Measurements from ENCODE around the gene DNAH1.
A peak's percentile ranks its signal among the peaks of the same experiment; 100 is the strongest.

DNAH1 gene

DNA sequence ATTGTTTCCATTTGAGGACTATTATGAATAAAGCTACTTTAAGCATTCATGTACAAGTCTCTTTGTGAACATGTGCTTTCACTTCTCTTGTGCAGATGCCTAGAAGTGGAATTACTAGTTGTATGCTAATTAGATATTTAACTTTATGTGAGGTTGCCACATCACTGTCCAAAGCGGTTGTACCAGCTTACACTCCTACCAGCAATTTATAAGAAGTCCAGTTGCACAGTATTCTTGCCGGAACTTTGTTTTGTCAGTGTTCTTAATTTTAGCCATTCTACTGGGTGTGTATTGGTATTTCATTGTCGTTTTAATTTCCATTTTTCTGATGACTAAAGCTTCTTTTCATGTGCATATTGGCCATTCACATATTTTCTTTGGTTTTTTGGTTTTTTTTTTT, 99.7 kb downstream of the DNAH1 start:
- Histone ChIP-seq H3K4me1 (ENCODE audit: control insufficient read depth, insufficient read depth, low read depth, low read length) (peaks cover 8% of the 10 kb centered on the region), H3K9me3 (ENCODE audit: control insufficient read depth, low read length) (no peaks in the 10 kb centered on the region), H3K4ac (ENCODE audit: low read depth in 1 of 2, low read length in 2 of 2) (no peak overlapping the region), H3K36me3 (ENCODE audit: control insufficient read depth in 1 of 2, insufficient read depth in 2 of 2, low read depth in 1 of 2, low read length in 2 of 2) (peaks cover 3 to 33% of the 10 kb centered on the region in 2 experiments), H2BK120ac (ENCODE audit: low read depth, low read length) (no peak overlapping the region), H3K4me3 (ENCODE audit: insufficient read depth in 1 of 2, low read depth in 1 of 2, low read length in 2 of 2) (no peak overlapping the region), H3K4me2 (ENCODE audit: low read length, poor library complexity, severe bottlenecking) (no peak overlapping the region), H3K27ac (ENCODE audit: low read length, poor library complexity, severe bottlenecking) (no peak overlapping the region), H3K27me3 (ENCODE audit: control insufficient read depth in 1 of 2, insufficient read depth in 1 of 2, low read length in 2 of 2) (no peaks in the 10 kb centered on the region), H3K14ac (ENCODE audit: low read length in 2 of 2) (no peak overlapping the region), H4K8ac (ENCODE audit: low read length) (no peak overlapping the region), H3K79me1 (replicated peaks; ENCODE audit: low read length, poor library complexity, severe bottlenecking) (peaks cover 10% of the 10 kb centered on the region), H4K91ac (ENCODE audit: low read length) (no peak overlapping the region), H3K18ac (ENCODE audit: low read depth in 1 of 2, low read length in 2 of 2) (no peak overlapping the region), H2AFZ (ENCODE audit: low read depth, low read length) (no peak overlapping the region), H3K9ac (ENCODE audit: low read length) (no peak overlapping the region), H3K23ac (ENCODE audit: low read length in 2 of 2) (no peak overlapping the region), H2BK15ac (ENCODE audit: low read depth, poor library complexity, severe bottlenecking) (no peak overlapping the region), H2AK5ac (ENCODE audit: low read length, severe bottlenecking) (no peak overlapping the region), H2BK5ac (ENCODE audit: low read depth, low read length, poor library complexity, severe bottlenecking) (no peak overlapping the region), H2BK12ac (ENCODE audit: low read length in 2 of 2) (no peak overlapping the region)
- WGBS = 100% methylated on average over 1 of the region's 3 CpGs
- no peak for DNase-seq

GRCh38 chr3:52420388-52420787, 104.3 kb downstream of the DNAH1 start:
- H3K9ac ChIP-seq (ENCODE audit: low read length) = no peak overlapping the region
- H3K27me3 ChIP-seq (ENCODE audit: control insufficient read depth in 1 of 2, insufficient read depth in 1 of 2, low read length in 2 of 2) = no peaks in the 10 kb centered on the region
- no peak overlapping the region for H3K23ac ChIP-seq (ENCODE audit: low read length in 2 of 2)
- no peak overlapping the region for H3K4me2 ChIP-seq (ENCODE audit: low read length, poor library complexity, severe bottlenecking)
- H2AK5ac ChIP-seq (ENCODE audit: low read length, severe bottlenecking) = no peak overlapping the region
- WGBS = 95% methylated on average over 2 of the region's 2 CpGs
- H3K27ac ChIP-seq (ENCODE audit: low read length, poor library complexity, severe bottlenecking) = no peak overlapping the region
- H3K4ac ChIP-seq (ENCODE audit: low read depth in 1 of 2, low read length in 2 of 2) = no peak overlapping the region
- H4K8ac ChIP-seq (ENCODE audit: low read length) = no peak overlapping the region
- peaks cover 1% of the 10 kb centered on the region for H3K79me1 ChIP-seq (replicated peaks; ENCODE audit: low read length, poor library complexity, severe bottlenecking)
- no peak overlapping the region for H2AFZ ChIP-seq (ENCODE audit: low read depth, low read length)
- H3K36me3 ChIP-seq (ENCODE audit: control insufficient read depth in 1 of 2, insufficient read depth in 2 of 2, low read depth in 1 of 2, low read length in 2 of 2) = peaks cover 5 to 21% of the 10 kb centered on the region in 2 experiments
- no peak overlapping the region for H2BK120ac ChIP-seq (ENCODE audit: low read depth, low read length)
- H4K91ac ChIP-seq (ENCODE audit: low read length) = no peak overlapping the region
- no peak overlapping the region for H2BK15ac ChIP-seq (ENCODE audit: low read depth, poor library complexity, severe bottlenecking)
- H2BK5ac ChIP-seq (ENCODE audit: low read depth, low read length, poor library complexity, severe bottlenecking) = no peak overlapping the region
- no peak overlapping the region for H3K4me3 ChIP-seq (ENCODE audit: insufficient read depth in 1 of 2, low read depth in 1 of 2, low read length in 2 of 2)
- no peak overlapping the region for H3K14ac ChIP-seq (ENCODE audit: low read length in 2 of 2)
- H2BK12ac ChIP-seq (ENCODE audit: low read length in 2 of 2) = no peak overlapping the region
- H3K9me3 ChIP-seq (ENCODE audit: control insufficient read depth, low read length) = no peaks in the 10 kb centered on the region
- no peak for DNase-seq
- H3K18ac ChIP-seq (ENCODE audit: low read depth in 1 of 2, low read length in 2 of 2) = no peak overlapping the region
- H3K4me1 ChIP-seq (ENCODE audit: control insufficient read depth, insufficient read depth, low read depth, low read length) = no peaks in the 10 kb centered on the region

DNA sequence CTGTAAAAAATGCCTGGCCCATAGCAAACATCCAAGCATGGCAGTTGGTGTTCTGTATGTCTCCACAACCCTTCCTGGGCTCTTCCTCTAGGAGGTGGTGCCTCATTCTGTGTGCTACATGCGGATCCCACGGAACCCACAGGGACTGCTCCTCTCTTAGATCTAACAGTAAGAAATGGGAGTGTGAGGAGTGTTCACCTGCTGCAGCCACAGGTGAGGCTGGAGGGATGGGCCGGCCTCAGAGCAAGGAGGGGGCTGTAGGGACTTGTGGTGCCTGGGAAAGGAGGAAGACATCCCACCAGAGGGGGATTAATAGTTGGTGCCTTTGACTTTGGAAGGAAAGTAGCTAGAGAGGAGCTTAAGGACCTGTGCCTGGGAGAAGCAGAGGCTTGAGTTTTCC, 106.5 kb downstream of the DNAH1 start:
- Histone ChIP-seq H3K18ac (ENCODE audit: low read depth in 1 of 2, low read length in 2 of 2) (no peak overlapping the region), H3K36me3 (ENCODE audit: control insufficient read depth in 1 of 2, insufficient read depth in 2 of 2, low read depth in 1 of 2, low read length in 2 of 2) (peaks cover 5 to 8% of the 10 kb centered on the region in 2 experiments), H3K23ac (ENCODE audit: low read length in 2 of 2) (no peak overlapping the region), H3K9me3 (ENCODE audit: control insufficient read depth, low read length) (no peaks in the 10 kb centered on the region), H2AFZ (ENCODE audit: low read depth, low read length) (no peak overlapping the region), H2BK120ac (ENCODE audit: low read depth, low read length) (no peak overlapping the region), H3K9ac (ENCODE audit: low read length) (no peak overlapping the region), H4K91ac (ENCODE audit: low read length) (no peak overlapping the region), H3K4ac (ENCODE audit: low read depth in 1 of 2, low read length in 2 of 2) (no peak overlapping the region), H3K27me3 (ENCODE audit: control insufficient read depth in 1 of 2, insufficient read depth in 1 of 2, low read length in 2 of 2) (no peaks in the 10 kb centered on the region), H3K79me1 (replicated peaks; ENCODE audit: low read length, poor library complexity, severe bottlenecking) (peaks cover 1% of the 10 kb centered on the region), H2BK5ac (ENCODE audit: low read depth, low read length, poor library complexity, severe bottlenecking) (no peak overlapping the region), H3K27ac (ENCODE audit: low read length, poor library complexity, severe bottlenecking) (no peak overlapping the region), H3K4me3 (ENCODE audit: insufficient read depth in 1 of 2, low read depth in 1 of 2, low read length in 2 of 2) (no peak overlapping the region), H4K8ac (ENCODE audit: low read length) (no peak overlapping the region), H3K4me2 (ENCODE audit: low read length, poor library complexity, severe bottlenecking) (no peak overlapping the region), H2BK15ac (ENCODE audit: low read depth, poor library complexity, severe bottlenecking) (no peak overlapping the region), H2AK5ac (ENCODE audit: low read length, severe bottlenecking) (no peak overlapping the region), H3K14ac (ENCODE audit: low read length in 2 of 2) (no peak overlapping the region), H2BK12ac (ENCODE audit: low read length in 2 of 2) (no peak overlapping the region), H3K4me1 (ENCODE audit: control insufficient read depth, insufficient read depth, low read depth, low read length) (no peaks in the 10 kb centered on the region)
- WGBS = 83% methylated on average over 3 of the region's 3 CpGs
- DNase-seq = no peak

DNA sequence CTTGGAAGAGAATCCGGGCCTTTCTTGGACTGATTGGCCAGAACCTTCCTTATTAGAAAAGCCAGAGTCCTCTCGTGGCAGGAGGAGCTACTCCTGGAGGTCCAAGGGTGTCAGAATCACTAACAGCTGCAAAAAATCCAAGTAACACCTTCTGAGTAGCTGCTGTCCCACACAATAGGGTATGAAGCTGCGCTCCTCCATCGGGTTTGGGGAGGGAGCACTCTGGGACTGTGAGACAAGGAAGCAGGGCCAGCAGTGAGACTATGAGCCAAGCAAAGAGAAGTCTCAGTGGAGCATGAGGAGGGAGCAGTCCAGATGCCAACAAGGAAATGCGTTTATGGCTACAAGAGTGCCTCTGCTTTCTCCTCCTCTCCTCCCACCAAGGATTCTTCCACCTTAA, 107.1 kb downstream of the DNAH1 start:
- H2BK5ac ChIP-seq (ENCODE audit: low read depth, low read length, poor library complexity, severe bottlenecking) = no peak overlapping the region
- peaks cover 1% of the 10 kb centered on the region for H3K79me1 ChIP-seq (replicated peaks; ENCODE audit: low read length, poor library complexity, severe bottlenecking)
- no peak overlapping the region for H2AK5ac ChIP-seq (ENCODE audit: low read length, severe bottlenecking)
- H2BK15ac ChIP-seq (ENCODE audit: low read depth, poor library complexity, severe bottlenecking) = no peak overlapping the region
- 85% methylated on average over 4 of the region's 5 CpGs for WGBS
- no peak overlapping the region for H2BK12ac ChIP-seq (ENCODE audit: low read length in 2 of 2)
- H3K4me3 ChIP-seq (ENCODE audit: insufficient read depth in 1 of 2, low read depth in 1 of 2, low read length in 2 of 2) = no peak overlapping the region
- no peak overlapping the region for H2AFZ ChIP-seq (ENCODE audit: low read depth, low read length)
- H3K4me2 ChIP-seq (ENCODE audit: low read length, poor library complexity, severe bottlenecking) = no peak overlapping the region
- no peak overlapping the region for H4K91ac ChIP-seq (ENCODE audit: low read length)
- peaks cover 5 to 7% of the 10 kb centered on the region in 2 experiments for H3K36me3 ChIP-seq (ENCODE audit: control insufficient read depth in 1 of 2, insufficient read depth in 2 of 2, low read depth in 1 of 2, low read length in 2 of 2)
- no peaks in the 10 kb centered on the region for H3K27me3 ChIP-seq (ENCODE audit: control insufficient read depth in 1 of 2, insufficient read depth in 1 of 2, low read length in 2 of 2)
- no peaks in the 10 kb centered on the region for H3K9me3 ChIP-seq (ENCODE audit: control insufficient read depth, low read length)
- no peak overlapping the region for H3K23ac ChIP-seq (ENCODE audit: low read length in 2 of 2)
- no peak overlapping the region for H3K4ac ChIP-seq (ENCODE audit: low read depth in 1 of 2, low read length in 2 of 2)
- no peak overlapping the region for H3K27ac ChIP-seq (ENCODE audit: low read length, poor library complexity, severe bottlenecking)
- H2BK120ac ChIP-seq (ENCODE audit: low read depth, low read length) = no peak overlapping the region
- H4K8ac ChIP-seq (ENCODE audit: low read length) = no peak overlapping the region
- no peaks in the 10 kb centered on the region for H3K4me1 ChIP-seq (ENCODE audit: control insufficient read depth, insufficient read depth, low read depth, low read length)
- H3K9ac ChIP-seq (ENCODE audit: low read length) = peak overlapping the region; percentile 36
- H3K18ac ChIP-seq (ENCODE audit: low read depth in 1 of 2, low read length in 2 of 2) = no peak overlapping the region
- DNase-seq = no peak
- no peak overlapping the region for H3K14ac ChIP-seq (ENCODE audit: low read length in 2 of 2)

Data from mesenchymal stem cell (in vitro differentiated cells and primary cell).